ENCODE results near the gene KLHL12.

Gene KLHL12

DNA sequence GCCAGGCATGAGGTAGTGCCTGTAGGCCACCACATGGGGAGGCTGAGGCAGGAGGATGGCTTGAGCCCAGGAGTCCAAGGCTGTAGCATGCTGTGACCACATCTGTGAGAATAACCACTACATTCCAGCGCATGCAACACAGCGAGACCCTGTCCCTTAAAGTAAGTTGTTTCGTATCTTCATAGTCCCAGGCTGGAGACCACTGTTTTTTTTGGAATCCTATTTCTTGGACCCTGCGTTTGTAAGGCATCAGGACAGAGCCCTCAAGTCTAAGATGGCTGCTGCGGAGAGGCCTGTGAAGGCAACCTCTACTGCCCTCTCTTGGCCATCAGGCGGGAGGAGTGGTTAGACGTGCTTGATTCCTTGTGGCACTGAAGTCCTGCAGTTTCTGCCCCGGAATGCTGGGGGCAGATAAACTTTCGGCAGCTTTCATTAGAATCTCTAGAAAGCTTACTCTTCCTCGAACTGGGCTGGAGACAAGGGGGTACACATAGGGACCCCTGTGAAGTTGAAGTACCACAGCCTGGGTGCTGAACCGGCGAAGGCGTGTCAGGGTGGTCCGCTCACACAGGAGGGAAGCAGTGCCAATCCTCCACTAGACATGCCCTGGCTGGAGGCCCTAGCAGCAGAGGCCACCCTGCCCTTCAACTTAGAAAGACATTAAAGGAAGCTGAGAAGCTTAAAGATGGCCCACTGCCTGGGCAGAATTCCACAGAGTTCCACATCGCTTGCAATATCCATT lies 74.7 kb downstream of the KLHL12 start:
- Mint-ChIP-seq H3K9me3 (no peaks in the 10 kb centered on the region), H3K27ac (no peak overlapping the region)
- ATAC-seq (ENCODE audit: low read depth), result peak; percentile 50

DNA sequence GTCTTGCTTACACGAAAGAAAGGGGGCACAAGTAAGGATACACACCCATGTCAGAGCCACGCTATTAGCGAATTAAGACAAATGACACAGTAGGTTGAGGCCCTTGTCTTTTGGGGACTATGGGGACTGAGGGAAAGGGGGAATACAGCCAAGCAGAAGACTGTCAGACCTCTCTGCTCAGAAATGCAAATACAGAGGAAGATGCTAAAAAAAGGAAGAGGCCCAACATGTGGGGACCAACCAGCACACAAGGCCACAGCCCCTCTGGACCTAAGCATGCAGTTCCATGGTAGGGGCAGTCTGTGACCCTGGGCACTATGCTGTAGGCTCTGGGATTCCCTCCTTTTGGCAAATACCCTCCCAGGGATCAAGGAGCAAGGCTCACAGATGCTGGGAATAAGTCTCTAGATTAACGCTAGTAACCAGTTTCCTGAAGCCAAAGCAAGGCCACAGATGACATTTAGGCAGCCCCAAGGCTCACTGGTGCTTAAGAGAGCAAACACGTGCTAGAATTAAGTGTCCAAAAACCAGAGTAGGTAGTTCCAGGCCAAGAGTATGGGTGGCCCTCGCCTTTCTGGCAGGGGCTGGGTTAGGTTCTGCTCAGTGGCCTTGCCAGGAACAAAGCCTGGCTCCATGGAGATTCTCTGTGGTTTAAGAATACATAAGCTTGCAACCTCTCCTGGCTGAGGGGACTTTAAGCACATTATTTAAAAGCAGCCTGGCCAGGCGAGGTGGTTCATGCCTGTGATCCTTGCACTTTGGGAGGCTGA lies 76.3 kb downstream of the KLHL12 start:
- Mint-ChIP-seq H3K9me3 (no peaks in the 10 kb centered on the region), H3K4me3 (no peak overlapping the region), H3K4me1 (peaks cover 18% of the 10 kb centered on the region), H3K36me3 (no peaks in the 10 kb centered on the region), H3K27me3 (no peaks in the 10 kb centered on the region), H3K27ac (peak overlapping the region; percentile 53)
- peak; percentile 49 for ATAC-seq (ENCODE audit: low read depth)
- DNase-seq (ENCODE audit: low spot score in 2 of 2), result no peak

More for the DNA sequence above, 74.7 kb downstream of the KLHL12 start:
- Mint-ChIP-seq H3K27me3 (no peaks in the 10 kb centered on the region), H3K4me3 (no peak overlapping the region), H3K4me1 (peaks cover 18% of the 10 kb centered on the region), H3K36me3 (no peaks in the 10 kb centered on the region)
- no peak for DNase-seq (ENCODE audit: low spot score in 2 of 2)

DNA sequence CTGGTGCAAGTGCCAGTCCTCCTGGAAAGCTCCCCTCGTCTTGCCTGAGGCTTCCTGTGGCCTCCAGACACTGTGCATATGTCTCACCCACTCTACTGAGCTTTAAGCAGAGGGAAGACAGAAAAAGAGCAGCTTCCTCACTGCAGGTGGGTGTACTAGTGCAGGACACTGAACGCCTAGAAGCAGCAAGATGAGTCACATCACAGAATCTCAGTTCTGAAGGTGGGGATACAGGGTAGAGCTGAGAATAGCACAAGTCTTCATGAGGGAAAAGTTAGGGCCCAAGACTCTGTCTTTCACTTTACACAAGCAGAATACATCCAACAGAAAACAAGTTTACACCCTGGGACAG lies 78.9 kb downstream of the KLHL12 start:
- peak overlapping the region; percentile 64 for H3K27ac Mint-ChIP-seq
- no peaks in the 10 kb centered on the region for H3K9me3 Mint-ChIP-seq
- H3K4me3 Mint-ChIP-seq, result no peak overlapping the region
- H3K27me3 Mint-ChIP-seq, result no peaks in the 10 kb centered on the region
- peaks cover 18% of the 10 kb centered on the region for H3K4me1 Mint-ChIP-seq
- no peaks in the 10 kb centered on the region for H3K36me3 Mint-ChIP-seq
- ATAC-seq (ENCODE audit: low read depth), result peak; percentile 76
- DNase-seq (ENCODE audit: low spot score in 2 of 2), result no peak

DNA sequence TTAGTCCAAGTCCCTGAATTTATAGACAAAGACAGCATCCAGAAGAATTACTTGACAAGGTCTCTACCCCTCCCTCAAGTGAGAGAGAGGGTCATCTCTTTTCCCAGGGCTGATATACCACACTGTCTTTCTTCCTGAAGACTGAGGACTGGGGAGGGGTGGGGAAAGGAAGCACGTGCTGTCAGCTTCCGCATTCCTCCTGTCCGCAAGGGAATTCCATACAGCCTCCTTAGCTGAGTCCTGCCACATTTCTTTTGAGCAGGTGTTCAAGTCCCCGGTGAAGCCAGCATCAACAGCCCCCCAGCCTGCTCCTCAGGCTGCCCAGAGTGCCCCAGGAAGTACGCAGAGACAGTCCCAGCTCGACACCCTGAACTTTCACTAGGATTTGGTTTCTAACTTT lies 82.1 kb downstream of the KLHL12 start:
- Mint-ChIP-seq H3K4me3 (no peak overlapping the region), H3K4me1 (peaks cover 11% of the 10 kb centered on the region), H3K27ac (no peak overlapping the region), H3K9me3 (no peaks in the 10 kb centered on the region), H3K27me3 (no peaks in the 10 kb centered on the region), H3K36me3 (no peaks in the 10 kb centered on the region)
- ATAC-seq (ENCODE audit: low read depth) (no peak), DNase-seq (ENCODE audit: low spot score in 2 of 2) (no peak)

DNA sequence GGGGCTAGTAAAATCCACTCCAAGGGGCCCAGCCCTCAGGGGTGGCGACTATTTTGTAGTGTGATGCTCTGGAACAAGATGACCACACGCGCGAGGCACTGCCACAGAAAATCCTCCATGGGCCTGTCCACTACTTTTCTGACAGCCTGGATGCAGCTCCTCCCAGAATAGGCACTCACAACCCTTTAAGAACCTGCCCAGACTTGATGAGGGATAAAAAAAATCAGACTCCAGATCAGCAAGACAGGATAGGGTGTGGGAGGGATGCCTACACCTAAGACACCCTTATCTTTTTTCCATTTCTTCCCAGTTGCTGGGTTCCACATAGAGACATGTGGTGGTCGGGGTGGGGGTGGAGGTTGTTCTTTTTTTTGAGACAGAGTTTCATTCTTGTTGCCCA lies 82.8 kb downstream of the KLHL12 start:
- Mint-ChIP-seq H3K9me3 (no peaks in the 10 kb centered on the region), H3K4me3 (no peak overlapping the region), H3K4me1 (peaks cover 8% of the 10 kb centered on the region), H3K27ac (no peak overlapping the region), H3K36me3 (no peaks in the 10 kb centered on the region), H3K27me3 (no peaks in the 10 kb centered on the region)
- ATAC-seq (ENCODE audit: low read depth) (no peak), DNase-seq (ENCODE audit: low spot score in 2 of 2) (no peak)

DNA sequence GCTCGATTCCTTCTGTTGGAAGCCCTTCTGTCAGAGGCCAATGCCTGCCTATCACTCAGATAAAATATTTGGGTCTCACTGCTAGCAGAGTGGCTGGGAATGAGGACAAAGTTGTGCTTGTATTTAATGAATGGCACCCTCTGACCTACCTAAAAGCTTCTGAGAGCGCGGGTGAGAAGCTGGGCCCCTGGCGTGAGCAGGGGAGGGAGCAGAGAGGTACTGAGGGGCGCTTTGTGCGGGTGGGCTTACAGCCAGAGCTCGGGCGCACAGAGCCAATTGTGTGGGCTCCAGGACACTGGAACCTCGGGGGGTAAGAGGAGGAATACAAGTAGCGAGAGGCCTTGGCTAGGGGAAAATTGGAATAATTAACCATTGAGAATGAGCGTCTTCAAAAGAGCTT lies 84.0 kb downstream of the KLHL12 start:
- Mint-ChIP-seq H3K4me1 (peaks cover 3% of the 10 kb centered on the region), H3K36me3 (no peaks in the 10 kb centered on the region), H3K27ac (no peak overlapping the region), H3K27me3 (no peaks in the 10 kb centered on the region), H3K9me3 (no peaks in the 10 kb centered on the region), H3K4me3 (no peak overlapping the region)
- no peak for DNase-seq (ENCODE audit: low spot score in 2 of 2)
- ATAC-seq (ENCODE audit: low read depth), result no peak

Measured in memory B cell (primary cell).